Measurements from ENCODE around the gene SNTG2.

The SNTG2 gene

DNA sequence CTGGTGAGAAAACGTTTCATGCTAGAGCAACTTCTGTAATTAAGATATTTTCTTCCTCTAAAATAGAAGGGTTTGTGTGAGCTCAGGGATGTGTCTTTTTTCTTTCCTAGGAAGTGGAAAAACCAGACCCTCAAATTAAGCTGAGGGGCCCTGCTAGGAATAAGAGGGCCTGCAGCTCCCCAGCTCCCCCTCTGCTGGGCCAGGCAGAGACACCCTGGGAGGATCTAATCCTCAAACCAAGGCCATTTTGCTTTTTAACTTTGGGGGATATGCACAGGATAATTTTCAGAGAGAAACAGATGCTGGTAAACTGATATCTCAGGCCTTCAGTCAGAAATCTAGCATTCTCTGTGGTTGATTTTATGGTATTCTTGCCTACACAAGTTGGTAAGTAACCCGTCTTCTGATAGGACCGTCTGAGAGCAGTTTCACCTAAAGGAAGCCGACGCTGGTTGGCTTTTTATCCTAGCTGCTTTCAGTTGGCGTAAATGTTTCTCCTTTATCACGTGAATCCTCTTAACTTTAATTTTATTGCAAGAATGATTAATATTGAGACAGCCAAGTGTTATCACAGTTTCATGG is 34.8 kb downstream of the SNTG2 start (continued):
- TF ChIP-seq ZNF8 (CRISPR knock-in tag; IDR thresholded peaks at IDR 0.05) = no peak

GRCh38 chr2:987789-988188 is 37.1 kb downstream of the SNTG2 start:
- TF ChIP-seq BACH2 (CRISPR knock-in tag; IDR thresholded peaks at IDR 0.05; ENCODE audit: borderline replicate concordance) (no peak), ZFP3 (CRISPR knock-in tag; IDR thresholded peaks at IDR 0.05) (no peak), TCF4 (CRISPR knock-in tag; IDR thresholded peaks at IDR 0.05; ENCODE audit: borderline replicate concordance) (no peak), SNAI2 (CRISPR knock-in tag; IDR thresholded peaks at IDR 0.05) (no peak), CSDC2 (CRISPR knock-in tag; IDR thresholded peaks at IDR 0.05) (no peak), CREB5 (CRISPR knock-in tag; IDR thresholded peaks at IDR 0.05; ENCODE audit: low read depth) (no peak), ZFP30 (CRISPR knock-in tag; IDR thresholded peaks at IDR 0.05) (no peak), POU6F1 (CRISPR knock-in tag; IDR thresholded peaks at IDR 0.05; ENCODE audit: borderline replicate concordance, low read depth) (no peak), TOX (CRISPR knock-in tag; IDR thresholded peaks at IDR 0.05; ENCODE audit: borderline replicate concordance) (no peak), ARNTL (CRISPR knock-in tag; IDR thresholded peaks at IDR 0.05; ENCODE audit: borderline replicate concordance, low read depth) (no peak)
- TF ChIP-seq, protein P1, sequence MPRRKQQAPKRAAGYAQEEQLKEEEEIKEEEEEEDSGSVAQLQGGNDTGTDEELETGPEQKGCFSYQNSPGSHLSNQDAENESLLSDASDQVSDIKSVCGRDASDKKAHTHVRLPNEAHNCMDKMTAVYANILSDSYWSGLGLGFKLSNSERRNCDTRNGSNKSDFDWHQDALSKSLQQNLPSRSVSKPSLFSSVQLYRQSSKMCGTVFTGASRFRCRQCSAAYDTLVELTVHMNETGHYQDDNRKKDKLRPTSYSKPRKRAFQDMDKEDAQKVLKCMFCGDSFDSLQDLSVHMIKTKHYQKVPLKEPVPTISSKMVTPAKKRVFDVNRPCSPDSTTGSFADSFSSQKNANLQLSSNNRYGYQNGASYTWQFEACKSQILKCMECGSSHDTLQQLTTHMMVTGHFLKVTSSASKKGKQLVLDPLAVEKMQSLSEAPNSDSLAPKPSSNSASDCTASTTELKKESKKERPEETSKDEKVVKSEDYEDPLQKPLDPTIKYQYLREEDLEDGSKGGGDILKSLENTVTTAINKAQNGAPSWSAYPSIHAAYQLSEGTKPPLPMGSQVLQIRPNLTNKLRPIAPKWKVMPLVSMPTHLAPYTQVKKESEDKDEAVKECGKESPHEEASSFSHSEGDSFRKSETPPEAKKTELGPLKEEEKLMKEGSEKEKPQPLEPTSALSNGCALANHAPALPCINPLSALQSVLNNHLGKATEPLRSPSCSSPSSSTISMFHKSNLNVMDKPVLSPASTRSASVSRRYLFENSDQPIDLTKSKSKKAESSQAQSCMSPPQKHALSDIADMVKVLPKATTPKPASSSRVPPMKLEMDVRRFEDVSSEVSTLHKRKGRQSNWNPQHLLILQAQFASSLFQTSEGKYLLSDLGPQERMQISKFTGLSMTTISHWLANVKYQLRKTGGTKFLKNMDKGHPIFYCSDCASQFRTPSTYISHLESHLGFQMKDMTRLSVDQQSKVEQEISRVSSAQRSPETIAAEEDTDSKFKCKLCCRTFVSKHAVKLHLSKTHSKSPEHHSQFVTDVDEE (CRISPR knock-in tag; IDR thresholded peaks at IDR 0.05) = no peak
- TF ChIP-seq, protein P2, sequence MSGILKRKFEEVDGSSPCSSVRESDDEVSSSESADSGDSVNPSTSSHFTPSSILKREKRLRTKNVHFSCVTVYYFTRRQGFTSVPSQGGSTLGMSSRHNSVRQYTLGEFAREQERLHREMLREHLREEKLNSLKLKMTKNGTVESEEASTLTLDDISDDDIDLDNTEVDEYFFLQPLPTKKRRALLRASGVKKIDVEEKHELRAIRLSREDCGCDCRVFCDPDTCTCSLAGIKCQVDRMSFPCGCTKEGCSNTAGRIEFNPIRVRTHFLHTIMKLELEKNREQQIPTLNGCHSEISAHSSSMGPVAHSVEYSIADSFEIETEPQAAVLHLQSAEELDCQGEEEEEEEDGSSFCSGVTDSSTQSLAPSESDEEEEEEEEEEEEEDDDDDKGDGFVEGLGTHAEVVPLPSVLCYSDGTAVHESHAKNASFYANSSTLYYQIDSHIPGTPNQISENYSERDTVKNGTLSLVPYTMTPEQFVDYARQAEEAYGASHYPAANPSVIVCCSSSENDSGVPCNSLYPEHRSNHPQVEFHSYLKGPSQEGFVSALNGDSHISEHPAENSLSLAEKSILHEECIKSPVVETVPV (CRISPR knock-in tag; IDR thresholded peaks at IDR 0.05) = no peak
- ATAC-seq = no peak

DNA sequence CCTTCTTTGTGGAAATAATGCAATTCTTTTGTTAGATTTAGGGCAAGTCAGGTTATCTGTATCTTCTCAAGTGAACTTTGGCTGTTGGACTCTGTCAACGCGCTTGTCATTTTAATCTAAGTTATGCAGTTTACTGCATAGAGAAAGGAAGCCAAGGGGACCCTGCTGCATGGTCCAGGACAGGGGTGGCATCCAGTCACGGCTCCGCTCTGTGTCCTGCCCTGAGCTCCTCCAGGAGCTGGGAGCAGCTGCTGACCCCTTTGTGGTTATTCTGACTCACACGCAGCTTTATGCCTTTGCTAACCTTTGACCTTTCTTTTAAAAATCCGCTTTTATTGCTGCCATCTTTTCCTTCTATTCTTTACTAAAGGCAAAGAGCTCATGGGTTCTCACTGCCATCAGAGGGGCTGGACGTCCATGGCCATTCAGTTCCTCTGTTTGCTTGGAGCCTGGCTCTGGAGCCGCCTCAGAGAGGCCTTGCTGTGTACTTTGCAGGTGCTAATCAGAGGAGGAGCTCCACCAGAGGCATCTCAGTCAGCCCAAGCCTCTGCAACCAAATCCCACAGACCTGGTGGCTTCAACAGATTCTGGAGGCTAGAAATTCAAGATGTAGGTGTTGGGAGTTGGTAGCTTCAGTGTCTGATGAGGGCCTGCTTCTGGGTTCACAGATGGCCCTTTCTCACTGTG is 39.3 kb downstream of the SNTG2 start:
- no peak for TF ChIP-seq ZFP30 (CRISPR knock-in tag; IDR thresholded peaks at IDR 0.05)
- no peak for TF ChIP-seq CSDC2 (CRISPR knock-in tag; IDR thresholded peaks at IDR 0.05)
- no peak for TF ChIP-seq ZNF8 (CRISPR knock-in tag; IDR thresholded peaks at IDR 0.05)
- TF ChIP-seq OSR1 (CRISPR knock-in tag; IDR thresholded peaks at IDR 0.05) = no peak
- no peak for TF ChIP-seq PATZ1 (CRISPR knock-in tag; IDR thresholded peaks at IDR 0.05; ENCODE audit: borderline replicate concordance)
- no peak for TF ChIP-seq ISL1 (CRISPR knock-in tag; IDR thresholded peaks at IDR 0.05)
- TF ChIP-seq CREB5 (CRISPR knock-in tag; IDR thresholded peaks at IDR 0.05; ENCODE audit: low read depth) = no peak
- no peak for TF ChIP-seq ARNTL (CRISPR knock-in tag; IDR thresholded peaks at IDR 0.05; ENCODE audit: borderline replicate concordance, low read depth)
- TF ChIP-seq ZNF565 (CRISPR knock-in tag; conservative IDR thresholded peaks at IDR 0.05; ENCODE audit: low read depth) = no peak
- no peak for TF ChIP-seq SNAI2 (CRISPR knock-in tag; IDR thresholded peaks at IDR 0.05)
- TF ChIP-seq TOX (CRISPR knock-in tag; IDR thresholded peaks at IDR 0.05; ENCODE audit: borderline replicate concordance) = no peak
- no peak for TF ChIP-seq POU6F1 (CRISPR knock-in tag; IDR thresholded peaks at IDR 0.05; ENCODE audit: borderline replicate concordance, low read depth)
- TF ChIP-seq, protein P2 (CRISPR knock-in tag; IDR thresholded peaks at IDR 0.05) = no peak
- no peak for TF ChIP-seq TCF4 (CRISPR knock-in tag; IDR thresholded peaks at IDR 0.05; ENCODE audit: borderline replicate concordance)
- no peak for TF ChIP-seq BACH2 (CRISPR knock-in tag; IDR thresholded peaks at IDR 0.05; ENCODE audit: borderline replicate concordance)
- no peak for ATAC-seq
